Measurements from ENCODE around the gene TNN. TPM values are rescaled to one million over a fixed set of nuclear protein-coding genes. Genes with fewer than 3 reads are reported as not detected.
"Not testable (repeated sequence)": the region's sequence is repeated elsewhere in the genome, so short reads cannot be mapped to it uniquely, and the experiment has no call there.

Gene TNN, protein sequence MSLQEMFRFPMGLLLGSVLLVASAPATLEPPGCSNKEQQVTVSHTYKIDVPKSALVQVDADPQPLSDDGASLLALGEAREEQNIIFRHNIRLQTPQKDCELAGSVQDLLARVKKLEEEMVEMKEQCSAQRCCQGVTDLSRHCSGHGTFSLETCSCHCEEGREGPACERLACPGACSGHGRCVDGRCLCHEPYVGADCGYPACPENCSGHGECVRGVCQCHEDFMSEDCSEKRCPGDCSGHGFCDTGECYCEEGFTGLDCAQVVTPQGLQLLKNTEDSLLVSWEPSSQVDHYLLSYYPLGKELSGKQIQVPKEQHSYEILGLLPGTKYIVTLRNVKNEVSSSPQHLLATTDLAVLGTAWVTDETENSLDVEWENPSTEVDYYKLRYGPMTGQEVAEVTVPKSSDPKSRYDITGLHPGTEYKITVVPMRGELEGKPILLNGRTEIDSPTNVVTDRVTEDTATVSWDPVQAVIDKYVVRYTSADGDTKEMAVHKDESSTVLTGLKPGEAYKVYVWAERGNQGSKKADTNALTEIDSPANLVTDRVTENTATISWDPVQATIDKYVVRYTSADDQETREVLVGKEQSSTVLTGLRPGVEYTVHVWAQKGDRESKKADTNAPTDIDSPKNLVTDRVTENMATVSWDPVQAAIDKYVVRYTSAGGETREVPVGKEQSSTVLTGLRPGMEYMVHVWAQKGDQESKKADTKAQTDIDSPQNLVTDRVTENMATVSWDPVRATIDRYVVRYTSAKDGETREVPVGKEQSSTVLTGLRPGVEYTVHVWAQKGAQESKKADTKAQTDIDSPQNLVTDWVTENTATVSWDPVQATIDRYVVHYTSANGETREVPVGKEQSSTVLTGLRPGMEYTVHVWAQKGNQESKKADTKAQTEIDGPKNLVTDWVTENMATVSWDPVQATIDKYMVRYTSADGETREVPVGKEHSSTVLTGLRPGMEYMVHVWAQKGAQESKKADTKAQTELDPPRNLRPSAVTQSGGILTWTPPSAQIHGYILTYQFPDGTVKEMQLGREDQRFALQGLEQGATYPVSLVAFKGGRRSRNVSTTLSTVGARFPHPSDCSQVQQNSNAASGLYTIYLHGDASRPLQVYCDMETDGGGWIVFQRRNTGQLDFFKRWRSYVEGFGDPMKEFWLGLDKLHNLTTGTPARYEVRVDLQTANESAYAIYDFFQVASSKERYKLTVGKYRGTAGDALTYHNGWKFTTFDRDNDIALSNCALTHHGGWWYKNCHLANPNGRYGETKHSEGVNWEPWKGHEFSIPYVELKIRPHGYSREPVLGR (N-terminal part only)
- total RNA-seq, result 0.11 TPM

GRCh38 chr1:175067362-175068106 lies at the start of gene TNN:
Gene TNN, plus strand, starts transcription at chr1:175067833. Its CDS starts 9,586 bp downstream, at chr1:175077419.
- peaks cover 0 to 2% of the 10 kb centered on the region in 2 donors for H3K4me1 ChIP-seq
- TF ChIP-seq, protein P1, sequence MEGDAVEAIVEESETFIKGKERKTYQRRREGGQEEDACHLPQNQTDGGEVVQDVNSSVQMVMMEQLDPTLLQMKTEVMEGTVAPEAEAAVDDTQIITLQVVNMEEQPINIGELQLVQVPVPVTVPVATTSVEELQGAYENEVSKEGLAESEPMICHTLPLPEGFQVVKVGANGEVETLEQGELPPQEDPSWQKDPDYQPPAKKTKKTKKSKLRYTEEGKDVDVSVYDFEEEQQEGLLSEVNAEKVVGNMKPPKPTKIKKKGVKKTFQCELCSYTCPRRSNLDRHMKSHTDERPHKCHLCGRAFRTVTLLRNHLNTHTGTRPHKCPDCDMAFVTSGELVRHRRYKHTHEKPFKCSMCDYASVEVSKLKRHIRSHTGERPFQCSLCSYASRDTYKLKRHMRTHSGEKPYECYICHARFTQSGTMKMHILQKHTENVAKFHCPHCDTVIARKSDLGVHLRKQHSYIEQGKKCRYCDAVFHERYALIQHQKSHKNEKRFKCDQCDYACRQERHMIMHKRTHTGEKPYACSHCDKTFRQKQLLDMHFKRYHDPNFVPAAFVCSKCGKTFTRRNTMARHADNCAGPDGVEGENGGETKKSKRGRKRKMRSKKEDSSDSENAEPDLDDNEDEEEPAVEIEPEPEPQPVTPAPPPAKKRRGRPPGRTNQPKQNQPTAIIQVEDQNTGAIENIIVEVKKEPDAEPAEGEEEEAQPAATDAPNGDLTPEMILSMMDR (IDR thresholded peaks at IDR 0.05), result no peak
- no peak within 1 kb of the TSS for H3K27ac ChIP-seq
- no peak for DNase-seq (ENCODE audit: low spot score in 2 of 2)
- intact Hi-C loops (cut with DNase I), result no loop called here
- H3K9me3 ChIP-seq, result no peaks in the 10 kb centered on the region
- no peak within 1 kb of the TSS for H3K4me3 ChIP-seq
- no peaks in the 10 kb centered on the region for H3K36me3 ChIP-seq
- H3K27me3 ChIP-seq, result no peaks in the 10 kb centered on the region

DNA sequence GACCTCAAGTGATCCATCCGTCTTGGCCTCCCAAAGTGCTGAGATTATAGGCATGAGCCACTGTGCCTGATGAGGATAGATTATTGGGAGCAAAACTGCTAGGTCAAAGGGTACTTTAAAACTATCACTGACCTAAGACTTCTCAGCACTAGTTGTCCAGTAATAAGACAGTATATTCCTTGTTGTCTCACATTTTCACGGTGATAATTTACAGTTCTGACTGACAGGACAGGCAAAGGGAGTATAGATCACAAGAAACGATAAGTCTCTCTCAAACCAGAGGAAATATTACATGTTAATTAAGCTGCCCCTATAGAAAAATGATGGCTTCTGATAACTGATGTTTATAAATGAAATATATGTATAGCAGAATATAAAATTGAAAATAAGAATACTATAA lies 48.1 kb upstream of the TNN start:
- Histone ChIP-seq H3K27ac (no peak overlapping the region), H3K27me3 (no peaks in the 10 kb centered on the region), H3K36me3 (peaks cover 36 to 45% of the 10 kb centered on the region in 2 donors), H3K4me3 (no peak overlapping the region), H3K4me1 (peaks cover 0 to 4% of the 10 kb centered on the region in 2 donors), H3K9me3 (no peaks in the 10 kb centered on the region)
- intact Hi-C loops (cut with DNase I), result no loop called here
- DNase-seq (ENCODE audit: low spot score in 2 of 2), result no peak
- TF ChIP-seq, protein P1 (IDR thresholded peaks at IDR 0.05), result no peak

DNA sequence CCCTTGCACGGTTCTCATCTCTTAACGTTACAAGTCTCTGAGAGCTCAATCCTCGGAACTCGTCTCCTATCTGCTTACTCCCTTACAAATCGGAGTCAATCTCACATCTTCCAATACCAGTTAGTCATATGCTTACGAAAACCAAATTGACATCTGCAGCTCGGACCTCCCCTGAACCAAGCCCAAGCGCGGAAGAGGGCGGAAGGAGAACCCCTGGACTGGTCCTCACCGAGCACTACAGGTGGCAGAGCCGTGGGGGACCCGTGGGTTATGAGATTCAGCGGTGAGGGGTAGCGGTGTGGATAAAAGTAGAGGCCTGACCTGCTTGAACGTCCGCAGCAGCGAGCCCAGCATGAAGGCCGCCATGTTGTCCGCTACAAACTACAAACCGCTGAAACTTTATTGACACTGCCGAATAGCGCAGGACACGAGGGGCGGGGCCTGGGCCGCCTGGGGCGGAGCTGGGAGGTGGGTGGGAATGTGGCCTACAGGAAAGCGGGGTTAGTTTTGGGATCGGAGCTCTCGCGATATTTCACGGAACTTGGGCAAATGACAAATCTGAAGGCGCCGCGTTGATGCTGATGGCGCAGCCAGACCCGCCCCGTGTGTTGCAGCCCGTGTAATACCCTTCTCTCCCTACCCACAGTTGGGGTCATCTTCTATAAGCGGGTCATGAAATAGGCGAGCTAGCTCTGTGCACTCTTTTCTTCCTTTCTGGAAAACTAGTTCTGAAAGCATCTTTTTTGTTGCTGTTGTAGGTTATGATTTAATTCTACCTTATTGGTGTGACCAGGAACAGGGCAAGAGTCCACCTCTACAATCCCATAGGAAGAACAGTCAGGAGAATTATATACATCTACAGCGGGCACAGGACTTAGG lies 44.4 kb upstream of the TNN start, which contains the start of gene MRPS14:
MRPS14 (minus strand) TSS at position 383 of the 879 bp plus-strand sequence; CDS start at position 366, 17 bp downstream.
- Histone ChIP-seq H3K4me3 (peak within 1 kb of the TSS; percentile 75 to 89), H3K27ac (peak within 1 kb of the TSS; percentile 63 to 81), H3K4me1 (peaks cover 0 to 4% of the 10 kb centered on the region in 2 donors), H3K36me3 (peaks cover 0 to 8% of the 10 kb centered on the region in 2 donors), H3K27me3 (no peaks in the 10 kb centered on the region), H3K9me3 (no peaks in the 10 kb centered on the region)
- DNase-seq (ENCODE audit: low spot score in 2 of 2), result peak; percentile 91 to 99
- intact Hi-C loops (cut with DNase I), result loop anchor here (1.0 to 10.0 kb wide), 3 partner anchors 24 to 1158 kb away; partner anchors contain the start of genes CACYBP, GAS5 and ZBTB37
- TF ChIP-seq, protein P1 (IDR thresholded peaks at IDR 0.05), result no peak

GRCh38 chr1:175023922-175024242 lies 43.8 kb upstream of the TNN start:
- not testable (repeated sequence) for H3K9me3 ChIP-seq; H3K4me1 ChIP-seq; DNase-seq (ENCODE audit: low spot score in 2 of 2); H3K27me3 ChIP-seq; H3K36me3 ChIP-seq
- peak overlapping the region; percentile 75 to 89 for H3K4me3 ChIP-seq
- intact Hi-C loops (cut with DNase I), result loop anchor here (1.0 to 10.0 kb wide), 3 partner anchors 25 to 1159 kb away; partner anchors contain the start of genes CACYBP, GAS5 and ZBTB37
- H3K27ac ChIP-seq, result peak overlapping the region; percentile 63 to 81

DNA sequence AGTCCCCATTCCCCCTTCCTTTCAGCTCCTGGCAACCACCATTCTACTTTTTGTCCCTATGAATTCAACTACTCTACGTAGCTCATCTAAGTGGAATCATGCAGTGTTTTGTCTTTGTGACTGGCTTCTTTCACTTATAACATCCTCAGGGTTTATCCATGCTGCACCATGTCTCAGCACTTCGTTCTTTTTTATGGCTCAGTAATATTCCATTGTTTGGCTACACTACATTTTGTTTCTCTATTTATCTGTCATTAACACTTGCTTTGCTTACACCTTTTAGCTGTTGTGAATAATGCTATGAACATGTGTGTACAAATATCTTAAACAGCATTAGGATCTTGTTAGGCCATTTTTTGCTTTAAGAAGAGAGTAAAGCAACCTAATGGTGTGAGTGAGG lies 42.9 kb upstream of the TNN start:
- intact Hi-C loops (cut with DNase I), result loop anchor here (10.0 kb wide), 2 partner anchors 860 to 1160 kb away; partner anchors contain the start of genes GAS5 and ZBTB37
- TF ChIP-seq, protein P1 (IDR thresholded peaks at IDR 0.05), result no peak
- no peaks in the 10 kb centered on the region for H3K9me3 ChIP-seq
- H3K27ac ChIP-seq, result no peak overlapping the region
- no peak for DNase-seq (ENCODE audit: low spot score in 2 of 2)
- no peaks in the 10 kb centered on the region for H3K36me3 ChIP-seq
- no peaks in the 10 kb centered on the region for H3K27me3 ChIP-seq
- H3K4me3 ChIP-seq, result no peak overlapping the region
- H3K4me1 ChIP-seq, result peaks cover 0 to 4% of the 10 kb centered on the region in 2 donors
